H9 (cell line): ENCODE measurements around the gene TBC1D25. TPM values are rescaled to one million over a fixed set of nuclear protein-coding genes. Genes with fewer than 3 reads are reported as not detected.

Source experiments
- DNase-seq: peaks from one replicate; pipeline ENCODE4 v3.0.0-alpha.2; 2017
- H2AFZ ChIP-seq: one replicate; pipeline ENCODE4 v1.6.1; 2013; ENCODE audit warnings: mild to moderate bottlenecking, low read length, control low read depth, moderate library complexity
- H2AK5ac ChIP-seq: 2 replicates; pipeline ENCODE4 v1.6.1; 2013; ENCODE audit warnings: low read length, control low read depth, mixed read lengths; ENCODE audit not compliant: insufficient read length
- H2BK120ac ChIP-seq: one replicate; pipeline ENCODE4 v1.6.1; 2013; ENCODE audit warnings: low read depth, mild to moderate bottlenecking, low read length, control low read depth, inconsistent platforms; ENCODE audit not compliant: poor library complexity, severe bottlenecking
- H2BK12ac ChIP-seq: 2 replicates; pipeline ENCODE4 v1.6.1; 2013; ENCODE audit warnings: low read length, control low read depth, mixed read lengths, low read depth; ENCODE audit not compliant: insufficient read length
- H2BK15ac ChIP-seq: 2 replicates; pipeline ENCODE4 v1.6.1; 2013; ENCODE audit warnings: low read depth, low read length, control low read depth
- H2BK20ac ChIP-seq: one replicate; pipeline ENCODE4 v1.6.1; 2013; ENCODE audit warnings: low read depth, mild to moderate bottlenecking, low read length, control low read depth, inconsistent platforms; ENCODE audit not compliant: poor library complexity, severe bottlenecking
- H2BK5ac ChIP-seq: 2 replicates; pipeline ENCODE4 v1.6.1; 2013; ENCODE audit warnings: low read length, control low read depth, mixed read lengths; ENCODE audit not compliant: insufficient read length
- H3K14ac ChIP-seq: 2 replicates; pipeline ENCODE4 v1.6.1; 2013; ENCODE audit warnings: low read length, control low read depth; ENCODE audit not compliant: insufficient read depth
- H3K18ac ChIP-seq: 2 replicates; pipeline ENCODE4 v1.6.1; 2013; ENCODE audit warnings: low read depth, mild to moderate bottlenecking, mixed read lengths, low read length, control low read depth; ENCODE audit not compliant: insufficient read length
- H3K23ac ChIP-seq: 2 replicates; pipeline ENCODE4 v1.6.1; 2013; ENCODE audit warnings: low read length, control low read depth, mixed read lengths, low read depth; ENCODE audit not compliant: insufficient read length
- H3K23me2 ChIP-seq: 2 replicates; pipeline ENCODE4 v1.6.1; 2013; ENCODE audit warnings: low read depth, mild to moderate bottlenecking, mixed read lengths, low read length, control low read depth; ENCODE audit not compliant: insufficient read length, poor library complexity, severe bottlenecking
- H3K27ac ChIP-seq: 2 replicates; pipeline ENCODE4 v1.5.1; 2013; ENCODE audit warnings: low read length, control low read depth, mixed read lengths, low read depth; ENCODE audit not compliant: insufficient read length
- H3K27me3 ChIP-seq: 2 replicates; pipeline ENCODE4 v1.6.1; 2013; ENCODE audit warnings: low read length, control low read depth, inconsistent platforms; ENCODE audit not compliant: insufficient read depth
- H3K4ac ChIP-seq: 2 replicates; pipeline ENCODE4 v1.6.1; 2013; ENCODE audit warnings: low read depth, mild to moderate bottlenecking, control low read depth, inconsistent platforms, low read length, moderate library complexity
- H3K4me1 ChIP-seq: 2 replicates; pipeline ENCODE4 v1.6.1; 2013; ENCODE audit warnings: low read length, control low read depth, inconsistent platforms; ENCODE audit not compliant: insufficient read depth
- H3K4me2 ChIP-seq: 2 replicates; pipeline ENCODE4 v1.6.1; 2013; ENCODE audit warnings: low read length, control low read depth, mixed read lengths; ENCODE audit not compliant: insufficient read length, insufficient read depth
- H3K56ac ChIP-seq: 2 replicates; pipeline ENCODE4 v1.6.1; 2013; ENCODE audit warnings: low read depth, mild to moderate bottlenecking, mixed read lengths, low read length, control low read depth; ENCODE audit not compliant: insufficient read length
- H3K79me1 ChIP-seq: 2 replicates; pipeline ENCODE4 v1.6.1; 2013; ENCODE audit warnings: low read depth, mild to moderate bottlenecking, moderate library complexity, low read length, control low read depth, inconsistent platforms; ENCODE audit not compliant: insufficient read depth, poor library complexity, severe bottlenecking
- H3K79me2 ChIP-seq: 2 replicates; pipeline ENCODE4 v1.6.1; 2013; ENCODE audit warnings: low read length, control low read depth, inconsistent platforms; ENCODE audit not compliant: insufficient read depth
- H3K9ac ChIP-seq: 2 replicates; pipeline ENCODE4 v1.6.1; 2013; ENCODE audit warnings: low read length, control low read depth, mixed read lengths; ENCODE audit not compliant: insufficient read length; ENCODE audit errors: extremely low read depth
- H3K9me3 ChIP-seq: one replicate; pipeline ENCODE4 v1.6.1; 2013; ENCODE audit warnings: low read depth, low read length, inconsistent platforms; ENCODE audit not compliant: control insufficient read depth
- H3T11ph ChIP-seq: one replicate; pipeline ENCODE4 v1.6.1; 2013; ENCODE audit warnings: mild to moderate bottlenecking, low read length, control low read depth, inconsistent platforms
- H4K20me1 ChIP-seq: one replicate; pipeline ENCODE4 v1.6.1; 2013; ENCODE audit not compliant: control insufficient read depth, insufficient read length, insufficient read depth
- H4K5ac ChIP-seq: 2 replicates; pipeline ENCODE4 v1.6.1; 2013; ENCODE audit warnings: low read depth, mild to moderate bottlenecking, mixed read lengths, low read length, control low read depth; ENCODE audit not compliant: insufficient read length
- H4K8ac ChIP-seq: replicated peaks from 2 replicates; pipeline ENCODE4 v1.6.1; 2013; ENCODE audit warnings: low read length, control low read depth, mixed read lengths, low read depth; ENCODE audit not compliant: insufficient read length
- H4K91ac ChIP-seq: 2 replicates; pipeline ENCODE4 v1.6.1; 2013; ENCODE audit warnings: low read depth, mild to moderate bottlenecking, moderate library complexity, mixed read lengths, low read length, control low read depth; ENCODE audit not compliant: insufficient read length
- H3K27ac Mint-ChIP-seq, 3 experiments: 2 replicates in 2 of 3; 3 replicates in 1 of 3; pipeline ENCODE4 v1.8.0; 2020 to 2021; ENCODE audit warnings: mixed read lengths in 3 of 3, mild to moderate bottlenecking in 1 of 3, moderate library complexity in 1 of 3
- H3K27me3 Mint-ChIP-seq: 2 replicates; pipeline ENCODE4 v1.8.0; 2021; ENCODE audit warnings: low read depth, mild to moderate bottlenecking, moderate library complexity, mixed read lengths
- H3K36me3 Mint-ChIP-seq, 3 experiments: 2 replicates in 2 of 3; 3 replicates in 1 of 3; pipeline ENCODE4 v1.8.0; 2020 to 2021; ENCODE audit warnings: low read depth in 3 of 3, mixed read lengths in 3 of 3; ENCODE audit not compliant: insufficient read depth in 1 of 3
- H3K4me1 Mint-ChIP-seq, 2 experiments: 2 replicates each; pipeline ENCODE4 v1.8.0; 2020; ENCODE audit warnings: mixed read lengths in 2 of 2
- H3K4me3 Mint-ChIP-seq, 2 experiments: 2 replicates in 1 of 2; 3 replicates in 1 of 2; pipeline ENCODE4 v1.8.0; 2020 to 2021; ENCODE audit warnings: mild to moderate bottlenecking in 2 of 2, mixed read lengths in 2 of 2, moderate library complexity in 1 of 2
- H3K9me3 Mint-ChIP-seq, 2 experiments: 2 replicates in 1 of 2; 3 replicates in 1 of 2; pipeline ENCODE4 v1.8.0; 2020; ENCODE audit warnings: mild to moderate bottlenecking in 2 of 2, mixed read lengths in 2 of 2, moderate library complexity in 1 of 2
- WGBS: extraction: QIAGEN DNeasy Blood & Tissue Kit; methylation state at CpG from one replicate; pipeline ENCODE4 v1.1.7; 2013; ENCODE audit warnings: missing lambda C conversion rate, low lambda C conversion rate, mixed read lengths; ENCODE audit not compliant: insufficient read length; ENCODE audit errors: extremely low coverage; 5-methylcytosine and 5-hydroxymethylcytosine counted together
- total RNA-seq: library from RNA; stranded (reverse); gene quantifications from 2 replicates; pipeline ENCODE4 v1.2.1, GENCODE V29; 2021
- TF ChIP-seq, protein P1 (sequence below): fragments of 200-600 bp; sonication (generic); conservative IDR thresholded peaks from 3 replicates; pipeline ENCODE4 v1.8.0; 2021; ENCODE audit warnings: antibody characterized with exemption, mild to moderate bottlenecking

The TBC1D25 gene
- total RNA-seq, 1 experiment from 2014 or later: 10.2 TPM

DNA sequence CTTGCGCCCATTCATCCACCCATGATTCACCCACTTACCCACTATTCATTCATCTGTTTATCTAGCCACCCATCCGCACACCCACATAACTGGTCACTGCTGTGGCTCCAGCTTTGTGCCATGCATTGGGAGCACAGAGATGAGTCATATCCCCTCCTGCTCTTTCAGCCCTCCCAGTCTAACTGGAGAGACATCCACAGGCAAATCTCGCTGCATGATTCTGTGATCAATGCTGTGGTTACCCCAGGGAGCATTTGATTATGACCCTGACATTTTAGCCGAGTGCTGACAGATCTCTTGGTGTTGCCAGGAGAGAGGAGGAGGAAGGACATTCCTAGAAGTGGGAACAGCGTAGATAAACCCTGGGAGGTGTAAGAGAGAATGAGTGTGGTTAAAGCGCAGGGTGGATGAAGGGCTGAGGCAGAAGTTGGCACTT is 41.1 kb upstream of the TBC1D25 start:
- Histone ChIP-seq H2BK5ac (no peak overlapping the region), H4K20me1 (no peaks in the 10 kb centered on the region), H3K18ac (no peak overlapping the region), H3K4me1 (no peaks in the 10 kb centered on the region), H3K56ac (no peak overlapping the region), H3T11ph (no peak overlapping the region), H2AK5ac (no peak overlapping the region), H3K27ac (no peak overlapping the region), H4K5ac (no peak overlapping the region), H2BK120ac (no peak overlapping the region), H3K79me1 (no peaks in the 10 kb centered on the region), H3K79me2 (no peaks in the 10 kb centered on the region), H3K9me3 (peaks cover 9% of the 10 kb centered on the region), H3K4me2 (no peak overlapping the region), H4K91ac (no peak overlapping the region), H3K4ac (no peak overlapping the region), H2AFZ (no peak overlapping the region), H3K9ac (no peak overlapping the region), H4K8ac (no peak overlapping the region), H2BK12ac (no peak overlapping the region), H3K27me3 (no peaks in the 10 kb centered on the region), H2BK20ac (peak overlapping the region; percentile 51), H3K23me2 (no peaks in the 10 kb centered on the region), H3K14ac (no peak overlapping the region), H2BK15ac (no peak overlapping the region), H3K23ac (no peak overlapping the region)
- no CpG with 5 or more reads among the region's 6 CpGs for WGBS
- no peak for DNase-seq
- Mint-ChIP-seq H3K4me1 (0 out of 4 replicates have a peak, but pooled peaks cover 0 to 2% of the 10 kb centered on the region in 2 experiments), H3K27me3 (no peaks in the 10 kb centered on the region; the same call in none of the 2 replicates), H3K4me3 (no peak overlapping the region), H3K9me3 (peaks cover 72 to 81% of the 10 kb centered on the region in 2 experiments), H3K36me3 (no peaks in the 10 kb centered on the region; a peak in 2 of 7 replicates), H3K27ac (no peak overlapping the region)
- TF ChIP-seq, protein P1, sequence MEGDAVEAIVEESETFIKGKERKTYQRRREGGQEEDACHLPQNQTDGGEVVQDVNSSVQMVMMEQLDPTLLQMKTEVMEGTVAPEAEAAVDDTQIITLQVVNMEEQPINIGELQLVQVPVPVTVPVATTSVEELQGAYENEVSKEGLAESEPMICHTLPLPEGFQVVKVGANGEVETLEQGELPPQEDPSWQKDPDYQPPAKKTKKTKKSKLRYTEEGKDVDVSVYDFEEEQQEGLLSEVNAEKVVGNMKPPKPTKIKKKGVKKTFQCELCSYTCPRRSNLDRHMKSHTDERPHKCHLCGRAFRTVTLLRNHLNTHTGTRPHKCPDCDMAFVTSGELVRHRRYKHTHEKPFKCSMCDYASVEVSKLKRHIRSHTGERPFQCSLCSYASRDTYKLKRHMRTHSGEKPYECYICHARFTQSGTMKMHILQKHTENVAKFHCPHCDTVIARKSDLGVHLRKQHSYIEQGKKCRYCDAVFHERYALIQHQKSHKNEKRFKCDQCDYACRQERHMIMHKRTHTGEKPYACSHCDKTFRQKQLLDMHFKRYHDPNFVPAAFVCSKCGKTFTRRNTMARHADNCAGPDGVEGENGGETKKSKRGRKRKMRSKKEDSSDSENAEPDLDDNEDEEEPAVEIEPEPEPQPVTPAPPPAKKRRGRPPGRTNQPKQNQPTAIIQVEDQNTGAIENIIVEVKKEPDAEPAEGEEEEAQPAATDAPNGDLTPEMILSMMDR: no peak
